CD4-positive, alpha-beta T cell treated with Interleukin-17A for 4 hours (primary cell): ENCODE results near the gene NPRL2.

Experiments
- DNase-seq: peaks from one replicate; pipeline ENCODE4 v3.0.0-alpha.2; 2020; ENCODE audit warnings: mixed read lengths

NPRL2 gene

GRCh38 chr3:50347187-50347813 is 3.3 kb downstream of the NPRL2 start:
- peak; percentile 81 for DNase-seq

GRCh38 chr3:50345586-50346234 is 4.9 kb downstream of the NPRL2 start, which contains the start of gene ZMYND10:
Gene ZMYND10 (minus strand): TSS chr3:50345732. CDS start chr3:50345579, 153 bp downstream.
- DNase-seq, result peak; percentile 85

- DNase-seq, result no peak
Observed at GRCh38 chr3:50345008-50345407, 5.6 kb downstream of the NPRL2 start.

DNA sequence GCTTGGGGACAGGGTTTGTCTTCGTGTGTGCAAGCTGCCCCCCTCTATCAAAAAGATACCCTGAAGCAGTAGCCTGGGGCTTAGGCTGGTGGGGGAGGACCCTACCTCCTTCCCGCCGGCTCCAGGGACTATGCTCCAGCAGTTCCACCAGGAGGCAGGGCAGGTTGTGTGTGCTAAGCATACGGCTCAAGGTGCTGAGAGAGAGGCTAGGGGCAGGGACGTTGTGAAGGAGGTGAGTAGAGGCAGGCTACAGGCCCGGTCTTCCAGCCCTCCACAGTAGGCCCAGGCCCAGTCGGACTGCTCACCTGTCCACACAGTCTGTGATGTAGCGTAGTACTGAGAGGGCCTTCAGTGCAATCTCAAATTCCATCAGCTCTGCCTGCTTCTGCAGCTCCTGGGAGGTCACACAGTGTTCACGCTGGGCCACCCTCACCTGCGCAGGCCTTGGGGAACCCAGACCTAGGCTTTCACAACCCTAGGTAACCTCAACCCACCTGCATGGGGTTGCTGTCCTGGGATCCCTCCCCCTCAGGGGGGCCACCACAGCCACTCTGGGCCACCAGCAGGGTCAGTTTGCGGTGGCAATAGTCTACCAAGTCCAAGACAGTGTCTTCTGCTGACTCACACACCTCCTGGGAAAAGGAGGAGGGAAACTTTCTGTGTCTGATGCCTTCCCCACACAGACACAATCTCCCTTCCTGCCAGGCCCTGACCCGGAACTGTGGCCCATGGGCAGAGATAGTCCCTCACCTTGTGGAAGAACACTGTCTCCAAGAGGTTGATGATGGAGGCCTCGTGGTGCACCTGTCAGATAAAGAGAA is 7.6 kb downstream of the NPRL2 start:
- DNase-seq, result no peak

DNA sequence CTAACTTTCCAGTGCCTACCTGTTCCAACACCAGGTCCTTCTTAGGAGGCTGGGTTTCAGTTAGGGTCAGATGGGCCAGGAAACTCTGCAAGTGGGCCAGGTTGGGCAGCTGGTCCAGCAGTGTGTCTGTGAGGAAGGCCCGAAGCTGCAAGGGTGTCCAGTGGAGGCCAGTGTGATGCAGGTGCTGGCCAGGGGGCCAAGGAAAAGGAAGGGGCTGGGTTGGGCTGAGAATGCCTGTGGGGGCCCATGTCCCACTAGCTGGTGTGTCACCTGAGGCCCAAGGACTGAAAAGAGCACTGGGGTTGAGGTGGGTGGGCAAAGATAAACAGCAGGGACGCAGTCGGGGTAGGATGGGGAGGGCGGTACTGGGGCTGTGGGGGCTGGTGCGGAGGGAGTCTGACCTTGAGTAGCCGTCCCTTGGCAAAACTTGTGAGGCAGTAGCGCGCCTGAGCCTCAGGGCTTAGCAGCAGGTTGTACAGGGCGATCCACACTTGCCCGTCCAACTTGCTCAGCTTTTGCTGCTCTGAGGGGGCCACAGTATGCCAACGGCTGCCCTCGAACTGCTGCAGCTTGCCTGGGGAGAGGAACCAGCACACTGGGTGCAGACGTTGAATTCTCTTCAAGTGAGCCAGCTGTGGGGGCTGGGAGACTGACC is 8.5 kb downstream of the NPRL2 start:
- no peak for DNase-seq

GRCh38 chr3:50341537-50341936 is 9.0 kb downstream of the NPRL2 start:
- DNase-seq, result no peak

GRCh38 chr3:50340448-50341329 is 9.9 kb downstream of the NPRL2 start, which contains the start of gene RASSF1:
Gene RASSF1 (minus strand): TSS chr3:50340836. CDS start chr3:50340805, 31 bp downstream.
- DNase-seq, result peak; percentile 69

- DNase-seq, result no peak
Observed at GRCh38 chr3:50340147-50340447, 10.5 kb downstream of the NPRL2 start.

DNA sequence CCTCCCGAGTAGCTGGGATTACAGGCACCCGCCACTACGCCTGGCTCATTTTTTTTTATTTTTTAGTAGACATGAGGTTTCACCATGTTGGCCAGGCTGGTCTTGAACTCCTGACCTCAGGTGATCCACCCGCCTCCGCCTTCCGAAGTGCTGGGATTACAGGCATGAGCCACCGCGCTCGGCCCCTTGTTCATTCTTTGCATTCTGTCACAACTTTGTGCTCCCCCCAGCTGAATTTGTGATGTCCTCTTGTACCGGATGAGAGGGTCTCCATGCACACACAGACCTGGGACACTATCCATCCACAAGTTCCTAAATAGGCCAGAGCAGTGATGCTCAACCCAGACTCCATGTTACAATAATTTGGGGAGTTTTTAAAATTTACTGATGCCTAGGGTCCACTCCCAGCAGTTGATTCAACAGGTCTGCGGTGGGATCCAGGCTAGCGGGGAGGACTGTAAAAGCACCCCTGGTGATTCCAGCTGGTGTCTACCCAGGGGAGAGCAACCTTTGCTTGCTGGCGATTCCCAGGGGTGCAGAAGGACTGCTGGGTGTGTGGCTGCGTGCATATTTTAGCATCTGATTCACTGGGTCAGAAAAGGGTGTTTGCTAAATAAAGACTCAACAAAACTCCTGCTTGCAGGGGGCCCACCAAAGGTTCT is 11.0 kb downstream of the NPRL2 start:
- DNase-seq, result no peak

- DNase-seq, result no peak
Observed at GRCh38 chr3:50338965-50339364, 11.6 kb downstream of the NPRL2 start.

- peak; percentile 97 for DNase-seq
Observed at GRCh38 chr3:50337175-50337861, 13.3 kb downstream of the NPRL2 start.

- DNase-seq, result no peak
Observed at GRCh38 chr3:50336452-50337174, 14.0 kb downstream of the NPRL2 start.

GRCh38 chr3:50334339-50335075 is 16.1 kb downstream of the NPRL2 start:
- DNase-seq, result no peak

DNA sequence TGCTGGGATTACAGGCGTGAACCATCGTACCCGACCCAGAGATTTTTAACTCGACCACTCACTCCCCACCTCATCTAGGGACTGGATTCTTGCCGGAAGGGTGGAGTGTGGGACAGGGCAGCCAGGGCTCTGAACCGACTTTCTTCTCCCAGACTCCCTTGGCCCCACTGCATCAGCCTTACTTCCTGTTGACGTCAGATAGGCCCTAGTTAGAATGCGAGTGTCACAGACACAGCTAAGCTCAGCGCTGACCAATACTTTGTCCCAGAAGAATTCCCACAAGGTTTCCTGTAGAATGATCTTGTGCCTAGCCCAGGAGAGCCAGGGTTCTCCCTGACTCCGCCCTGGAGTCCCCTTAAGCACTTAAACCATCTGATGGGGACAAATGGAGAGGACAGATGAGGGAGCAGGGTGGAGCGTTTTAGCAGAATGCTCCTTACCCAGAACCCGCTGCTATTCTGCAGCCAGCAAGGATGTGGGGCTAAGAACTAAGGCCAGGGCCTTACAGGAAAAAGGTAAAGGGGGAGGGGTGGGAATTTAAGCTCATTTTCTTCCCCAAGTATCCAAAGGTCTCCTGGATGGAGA is 16.7 kb downstream of the NPRL2 start:
- no peak for DNase-seq

DNA sequence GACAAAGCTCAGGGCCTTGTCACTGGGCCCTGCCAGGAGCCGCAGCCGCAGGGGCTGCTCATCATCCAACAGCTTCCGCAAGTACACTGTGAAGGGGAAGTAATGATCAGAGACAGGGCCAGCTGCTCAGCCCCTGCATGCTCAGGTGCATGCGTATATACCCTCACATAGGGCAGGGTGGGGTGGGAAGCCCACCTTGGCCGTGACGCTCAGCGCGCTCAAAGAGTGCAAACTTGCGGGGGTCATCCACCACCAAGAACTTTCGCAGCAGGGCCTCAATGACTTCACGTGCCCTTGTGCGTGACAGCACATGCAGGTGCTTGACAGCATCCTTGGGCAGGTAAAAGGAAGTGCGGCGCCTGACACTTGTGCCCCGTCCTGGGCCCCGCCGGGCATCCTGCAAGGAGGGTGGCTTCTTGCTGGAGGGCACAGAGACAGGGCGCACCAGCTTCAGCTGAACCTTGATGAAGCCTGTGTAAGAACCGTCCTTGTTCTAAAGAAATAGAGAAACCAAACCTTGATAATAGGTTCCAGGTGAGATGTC is 19.1 kb downstream of the NPRL2 start:
- DNase-seq, result no peak

DNA sequence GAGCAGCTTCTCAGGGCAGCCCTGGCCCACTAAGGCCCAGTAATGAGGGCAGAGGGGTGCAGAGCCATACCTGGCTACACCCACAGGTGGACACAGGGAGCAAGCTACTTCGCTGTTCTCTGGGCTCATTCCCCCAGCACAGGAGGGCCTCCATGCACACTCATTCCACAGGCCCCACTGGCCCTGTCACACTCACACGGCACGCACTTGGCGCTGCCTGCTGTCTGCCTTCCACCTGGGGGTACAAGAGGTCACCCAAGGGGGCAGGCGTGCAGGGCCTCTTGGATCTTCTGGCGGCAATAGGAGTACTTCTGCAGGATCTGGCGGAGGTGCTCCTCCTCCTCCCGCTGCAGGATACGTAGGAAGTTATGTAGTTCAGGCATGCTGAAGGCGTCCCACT is 20.2 kb downstream of the NPRL2 start:
- peak; percentile 0 for DNase-seq

DNA sequence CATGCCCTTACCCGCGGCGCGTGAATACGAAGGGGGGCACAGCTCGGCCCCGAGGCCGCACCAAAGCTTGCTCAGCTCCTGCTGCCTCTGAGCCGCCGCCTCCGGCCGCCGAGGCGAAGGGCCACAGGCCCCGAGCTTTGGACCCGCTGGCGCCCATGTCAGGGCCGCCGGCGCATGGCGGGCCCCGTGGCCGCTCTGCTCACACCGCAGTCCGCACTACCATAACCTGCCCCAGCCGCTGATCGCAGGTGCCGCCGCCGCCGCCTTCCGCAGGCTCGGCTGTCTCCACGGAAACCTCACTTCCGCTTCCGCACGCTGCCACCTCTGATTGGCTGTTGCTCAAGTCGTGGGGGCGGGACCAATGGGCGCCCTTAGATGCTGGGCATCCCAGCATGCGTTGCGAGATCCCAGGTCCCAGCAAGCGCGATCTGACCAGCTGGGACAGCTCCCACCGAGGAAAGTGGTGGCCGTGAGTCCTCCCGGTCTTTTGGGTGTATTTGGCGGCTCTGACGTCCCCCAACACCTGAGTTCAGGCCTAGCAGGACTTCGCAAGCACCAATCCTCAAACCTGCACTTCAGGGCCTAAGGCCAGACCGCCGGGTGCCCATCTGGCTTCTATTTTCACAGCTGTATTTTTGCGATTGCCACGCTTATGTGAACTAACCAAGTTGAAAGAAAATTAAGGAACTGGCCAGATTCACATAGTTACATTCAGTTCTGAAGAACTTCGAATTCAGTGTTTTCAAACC is 22.5 kb downstream of the NPRL2 start, which contains the start of gene TUSC2:
Gene TUSC2, minus strand, starts transcription at position 281 of the 749 bp plus-strand sequence. Its CDS starts 124 bp downstream, at position 157.
- peak; percentile 97 for DNase-seq

DNA sequence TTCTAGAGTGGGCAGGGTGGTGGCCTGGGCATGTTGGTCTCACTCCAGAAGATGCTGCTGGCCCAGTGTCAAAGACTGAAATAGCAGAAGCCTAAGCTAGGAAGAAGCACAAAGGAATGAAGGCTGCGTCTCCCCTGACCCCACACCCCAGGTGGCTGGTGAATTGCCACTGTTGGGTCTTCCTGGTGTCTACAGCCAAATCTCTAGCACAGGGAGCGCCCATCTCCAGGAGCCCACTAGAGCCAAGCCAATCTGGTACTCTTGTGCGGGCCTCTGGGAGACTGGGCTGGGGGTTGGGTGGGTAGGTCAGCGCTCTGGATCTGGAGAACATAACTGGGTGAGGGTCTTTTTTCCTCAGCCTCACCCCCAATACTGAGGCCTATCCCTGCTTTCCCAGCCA is 23.4 kb downstream of the NPRL2 start:
- no peak for DNase-seq
